ENCODE results near the gene GTF2H4. TPM values are rescaled to one million over a fixed set of nuclear protein-coding genes. Genes with fewer than 3 reads are reported as not detected.

The GTF2H4 gene
- total and polyA plus RNA-seq, 2 of the 8 experiments (the other 6 are each of a cell fraction or from before 2014, with no cell fraction given), result 42.3 to 53.4 TPM

GRCh38 chr6:30895343-30895742 lies 12.7 kb upstream of the GTF2H4 start:
- peaks cover 0 to 7% (median 1%) of the 10 kb centered on the region in 4 experiments; a peak in 3 of 7 replicates for H3K4me1 ChIP-seq (replicated peaks in 1 of 4; ENCODE audit: control insufficient read depth in 3 of 4, insufficient read depth in 4 of 4, low read length in 3 of 4)
- H3K4me3 ChIP-seq (ENCODE audit: extremely low read depth in 1 of 4, insufficient read depth in 2 of 4, low read depth in 3 of 4, low read length in 4 of 4), result no peak overlapping the region
- CTCF ChIA-PET (ENCODE audit: partially characterized antibody), result interaction anchor here (0.6 to 2.4 kb wide), 9 partner anchors 9 to 75 kb away, joined by 3 to 15 read pairs (median 7); partner anchors contain the start of gene VARS2
- no peak overlapping the region for H2AFZ ChIP-seq (ENCODE audit: low read length)
- no peak overlapping the region for H2BK15ac ChIP-seq (ENCODE audit: low read length)
- H2BK5ac ChIP-seq (ENCODE audit: low read depth, low read length), result no peak overlapping the region
- H4K5ac ChIP-seq (ENCODE audit: insufficient read length, low read depth, low read length), result no peak overlapping the region
- H2BK20ac ChIP-seq (ENCODE audit: low read length), result no peak overlapping the region
- H2AK5ac ChIP-seq (ENCODE audit: low read depth, low read length), result no peak overlapping the region
- peaks cover 0 to 10% of the 10 kb centered on the region in 2 experiments; a peak in 1 of 4 replicates for H3K79me2 ChIP-seq (ENCODE audit: control insufficient read depth in 1 of 2, insufficient read depth in 2 of 2, low read length in 2 of 2)
- no peak overlapping the region for H2BK120ac ChIP-seq (replicated peaks; ENCODE audit: low read depth, low read length)
- no peaks in the 10 kb centered on the region for H3K27me3 ChIP-seq (replicated peaks in 1 of 4; ENCODE audit: control insufficient read depth in 3 of 4, extremely low read depth in 1 of 4, insufficient read depth in 3 of 4, low read length in 3 of 4)
- no peak overlapping the region for H3K18ac ChIP-seq (ENCODE audit: extremely low read depth, low read length)
- WGBS, 2 experiments (ENCODE audit: extremely low coverage in 1 of 2, insufficient coverage in 1 of 2, insufficient read length in 1 of 2, insufficient replicate concordance in 2 of 2, low coverage in 1 of 2, low lambda C conversion rate in 2 of 2, missing lambda C conversion rate in 1 of 2), result no CpG with 5 or more reads among the region's 10 CpGs
- peaks cover 8% of the 10 kb centered on the region; the same call in 1 of the 2 replicates for H3K23me2 ChIP-seq (ENCODE audit: low read depth, low read length)
- no peak overlapping the region for H3K14ac ChIP-seq (ENCODE audit: insufficient read length)
- POLR2A ChIA-PET (ENCODE audit: partially characterized antibody), result interaction anchor here (0.6 to 2.5 kb wide), 6 partner anchors 9 to 643 kb away, joined by 3 to 14 read pairs (median 4); partner anchors contain the start of genes GTF2H4 and VARS2
- no peak overlapping the region for H4K8ac ChIP-seq (ENCODE audit: extremely low read depth, insufficient read depth, low read length)
- peaks cover 50 to 97% (median 84%) of the 10 kb centered on the region in 4 experiments for H3K36me3 ChIP-seq (ENCODE audit: control insufficient read depth in 2 of 4, insufficient read depth in 4 of 4, low read length in 3 of 4)
- H3K9me3 ChIP-seq (ENCODE audit: insufficient read depth in 2 of 2, low read depth in 1 of 2, low read length in 1 of 2), result no peaks in the 10 kb centered on the region
- DNase-seq (ENCODE audit: low read depth in 1 of 2, low spot score in 2 of 2) (no peak), FAIRE-seq (no peak)
- H3K9ac ChIP-seq (replicated peaks in 1 of 4; ENCODE audit: extremely low read depth in 1 of 4, low read depth in 3 of 4, low read length in 3 of 4), result no peak overlapping the region
- H3K79me1 ChIP-seq (ENCODE audit: low read depth, low read length), result peaks cover 9% of the 10 kb centered on the region
- no peak overlapping the region for H2BK12ac ChIP-seq (ENCODE audit: low read depth, low read length)
- no peak overlapping the region for H3K4ac ChIP-seq (replicated peaks; ENCODE audit: insufficient read length, low read depth, low read length)
- H4K91ac ChIP-seq (replicated peaks; ENCODE audit: insufficient read length, low read length), result no peak overlapping the region
- H3K56ac ChIP-seq (replicated peaks; ENCODE audit: insufficient read length, low read depth, low read length), result no peak overlapping the region
- H3K23ac ChIP-seq (ENCODE audit: insufficient read length), result no peak overlapping the region
- H4K20me1 ChIP-seq (replicated peaks in 1 of 2; ENCODE audit: control insufficient read depth in 1 of 2, insufficient read depth in 2 of 2, low read length in 2 of 2), result peaks cover 4 to 25% of the 10 kb centered on the region in 2 experiments
- no peak overlapping the region for H3K4me2 ChIP-seq (ENCODE audit: insufficient read depth in 1 of 2, low read depth in 2 of 2, low read length in 2 of 2)
- H3K27ac ChIP-seq (ENCODE audit: low read depth, low read length), result no peak overlapping the region
- TF ChIP-seq FOSL1 (IDR thresholded peaks at IDR 0.05; ENCODE audit: insufficient read depth, low read depth, low read length) (no peak), SAP30 (IDR thresholded peaks at IDR 0.05; ENCODE audit: insufficient read depth, insufficient replicate concordance, low read length) (no peak), HDAC6 (IDR thresholded peaks at IDR 0.05; ENCODE audit: low read depth, low read length) (no peak), CTCF (IDR thresholded peaks at IDR 0.05; ENCODE audit: control extremely low read depth in 1 of 3, insufficient read depth in 1 of 3, low read depth in 1 of 3, low read length in 3 of 3) (no peak), TCF12 (IDR thresholded peaks at IDR 0.05; ENCODE audit: low read depth, low read length) (no peak), MAFK (IDR thresholded peaks at IDR 0.05; ENCODE audit: low read depth, low read length) (no peak)

Measured in H1 (cell line).